HCT116 (cell line): ENCODE measurements around the gene COASY. TPM values are rescaled to one million over a fixed set of nuclear protein-coding genes. Genes with fewer than 3 reads are reported as not detected.
A peak's percentile ranks its signal among the peaks of the same experiment; 100 is the strongest.

Experiments
- ATAC-seq: fragments of 200-7000 bp; cut with Tn5 transposase; 2 replicates; pipeline ENCODE4 v1.9.1; 2020; ENCODE audit warnings: mild to moderate bottlenecking, moderate library complexity
- BruUV-seq: library from RNA; stranded (reverse); fragments of 400-500 nt; replicated peaks from 2 replicates; lab custom pipeline; 2021; lab: Mats Ljungman, UMichigan
- CTCF ChIA-PET: fragments of 300-600 bp; sonication (Branson Sonifier 250); formaldehyde crosslinking; loops from one replicate; lab custom pipeline; 2021; ENCODE audit warnings: antibody characterized with exemption; lab: Charles Lee
- POLR2A ChIA-PET: fragments of 300-600, 350-600 bp; sonication (Branson Sonifier 250); formaldehyde crosslinking; loops from one replicate; lab custom pipeline; 2021; ENCODE audit warnings: antibody characterized with exemption; lab: Charles Lee
- RAD21 ChIA-PET, 2 experiments: fragments of 300-600 bp; sonication (Branson Sonifier 250); formaldehyde crosslinking; loops; one replicate each; lab custom pipeline; 2023; ENCODE audit warnings: low total read pairs in 2 of 2; ENCODE audit not compliant: uncharacterized antibody in 2 of 2, unreplicated experiment in 2 of 2, low non-redundant PET in 1 of 2; lab: Charles Lee
- DNase-seq: peaks from one replicate; pipeline ENCODE4 v3.0.0-alpha.2; 2010; ENCODE audit warnings: low read depth, low spot score
- H2AFZ ChIP-seq: fragments of 200-600 bp; shearing (Covaris generic), sonication (generic); 2 replicates; pipeline ENCODE4 v1.6.1; 2017; ENCODE audit warnings: low read depth, mixed run types, mixed read lengths, antibody characterized with exemption, low read length; ENCODE audit not compliant: poor library complexity, severe bottlenecking
- H3K27ac ChIP-seq: 2 replicates; pipeline ENCODE4 v1.5.1; 2012; ENCODE audit warnings: low read depth, low read length
- H3K27me3 ChIP-seq: fragments of 200-600 bp; sonication (generic); 2 replicates; pipeline ENCODE4 v1.6.1; 2016; ENCODE audit warnings: mixed run types, low read length, mixed read lengths; ENCODE audit not compliant: insufficient read depth
- H3K36me3 ChIP-seq, 2 experiments: fragments of 200-500 bp in 1 of 2; fragments of 200-600 bp in 1 of 2; sonication (Bioruptor generic) in 1 of 2; sonication (generic) in 1 of 2; 2 replicates each; pipeline versions ENCODE4 v1.5.1 to v1.6.1; 2014 to 2016; ENCODE audit warnings: low read length in 2 of 2, inconsistent platforms in 1 of 2, mixed read lengths in 1 of 2, mixed run types in 1 of 2; ENCODE audit not compliant: insufficient read depth in 2 of 2, control insufficient read depth in 1 of 2
- H3K4me1 ChIP-seq, 2 experiments: fragments of 200-600 bp in 1 of 2; sonication (generic) in 1 of 2; 2 replicates each; pipeline versions ENCODE4 v1.5.1 to v1.6.1; 2012 to 2017; ENCODE audit warnings: low read length in 2 of 2, inconsistent platforms in 1 of 2, mild to moderate bottlenecking in 1 of 2, mixed read lengths in 1 of 2, mixed run types in 1 of 2, moderate library complexity in 1 of 2; ENCODE audit not compliant: insufficient read depth in 2 of 2, control insufficient read depth in 1 of 2
- H3K4me2 ChIP-seq: fragments of 200-600 bp; sonication (generic); 2 replicates; pipeline ENCODE4 v1.6.1; 2017; ENCODE audit warnings: mixed run types, low read length, mixed read lengths
- H3K4me3 ChIP-seq, 2 experiments: fragments of 200-600 bp in 1 of 2; sonication (generic) in 1 of 2; replicated peaks in 1 of 2; 2 replicates each; pipeline ENCODE4 v1.5.1; 2011 to 2016; ENCODE audit warnings: low read length in 2 of 2, control low read depth in 1 of 2, low read depth in 1 of 2, mild to moderate bottlenecking in 1 of 2, mixed read lengths in 1 of 2, mixed run types in 1 of 2
- H3K79me2 ChIP-seq: fragments of 200-600 bp; sonication (generic); 2 replicates; pipeline ENCODE4 v1.6.1; 2017; ENCODE audit warnings: mild to moderate bottlenecking, mixed run types, low read length, moderate library complexity, mixed read lengths; ENCODE audit not compliant: insufficient read depth
- H3K9ac ChIP-seq: fragments of 200-600 bp; sonication (generic); 2 replicates; pipeline ENCODE4 v1.6.1; 2016; ENCODE audit warnings: low read length, mixed read lengths
- H3K9me2 ChIP-seq: fragments of 200-600 bp; sonication (generic), shearing (Covaris generic); 2 replicates; pipeline ENCODE4 v1.6.1; 2017; ENCODE audit warnings: mixed run types, mild to moderate bottlenecking, moderate library complexity; ENCODE audit not compliant: insufficient read depth
- H3K9me3 ChIP-seq, 2 experiments: fragments of 200-500 bp in 1 of 2; fragments of 200-600 bp in 1 of 2; sonication (Bioruptor generic) in 1 of 2; sonication (generic) in 1 of 2; 2 replicates each; pipeline ENCODE4 v1.6.1; 2014 to 2017; ENCODE audit warnings: low read length in 2 of 2, mixed read lengths in 2 of 2, inconsistent platforms in 1 of 2, low read depth in 1 of 2, mild to moderate bottlenecking in 1 of 2, mixed run types in 1 of 2, moderate library complexity in 1 of 2; ENCODE audit not compliant: control insufficient read depth in 1 of 2, insufficient read depth in 1 of 2
- H4K20me1 ChIP-seq: fragments of 200-600 bp; sonication (generic), shearing (Covaris generic); 2 replicates; pipeline ENCODE4 v1.6.1; 2017; ENCODE audit warnings: mixed run types, mild to moderate bottlenecking, moderate library complexity; ENCODE audit not compliant: insufficient read depth
- EZH2 ChIP-seq: fragments of 200-600 bp; sonication (generic); IDR thresholded peaks from 2 replicates; pipeline ENCODE4 v1.6.1; 2017; ENCODE audit warnings: antibody characterized with exemption, mixed run types
- FOSL1 ChIP-seq: IDR thresholded peaks from 2 replicates; pipeline ENCODE4 v1.6.1; 2012; ENCODE audit warnings: low read depth
- POLR2A ChIP-seq: IDR thresholded peaks from 2 replicates; pipeline ENCODE4 v1.7.0; 2011; ENCODE audit warnings: borderline replicate concordance; ENCODE audit not compliant: insufficient read depth, insufficient read length; ENCODE audit errors: extremely low read depth
- POLR2AphosphoS5 ChIP-seq: IDR thresholded peaks from 2 replicates; pipeline ENCODE4 v1.6.1; 2011; ENCODE audit warnings: mild to moderate bottlenecking, low read depth, low read length, moderate library complexity
- SIN3A ChIP-seq: IDR thresholded peaks from 2 replicates; pipeline ENCODE4 v1.6.1; 2012; ENCODE audit warnings: low read depth
- TCF7L2 ChIP-seq: IDR thresholded peaks from 2 replicates; pipeline ENCODE4 v1.7.0; 2011; ENCODE audit warnings: borderline replicate concordance, inconsistent platforms; ENCODE audit not compliant: insufficient read depth, insufficient read length; ENCODE audit errors: extremely low read depth
- YY1 ChIP-seq: IDR thresholded peaks from 2 replicates; pipeline ENCODE4 v1.6.1; 2011; ENCODE audit warnings: low read length, low read depth, moderate library complexity, mild to moderate bottlenecking; ENCODE audit not compliant: insufficient replicate concordance; ENCODE audit errors: extremely low read depth
- ZFX ChIP-seq: fragments of 450-650 bp; IDR thresholded peaks from 2 replicates; pipeline ENCODE4 v1.6.1; 2017
- intact Hi-C: fragments of 100-400 bp; cut with micrococcal nuclease; formaldehyde crosslinking; loops from 2 replicates; pipeline ENCODE4 v1.10.0; 2022
- total RNA-seq: library from RNA; stranded (reverse); gene quantifications from one replicate; pipeline ENCODE4 v1.2.1, GENCODE V29; 2021; ENCODE audit not compliant: unreplicated experiment
- TF ChIP-seq, protein P1 (sequence below): IDR thresholded peaks from 2 replicates; pipeline ENCODE4 v1.6.1; 2012
- TF ChIP-seq, protein P2 (sequence below): IDR thresholded peaks from 2 replicates; pipeline ENCODE4 v1.6.1; 2012

The COASY gene
- total RNA-seq, 1 experiment from 2014 or later, result 137 TPM

DNA sequence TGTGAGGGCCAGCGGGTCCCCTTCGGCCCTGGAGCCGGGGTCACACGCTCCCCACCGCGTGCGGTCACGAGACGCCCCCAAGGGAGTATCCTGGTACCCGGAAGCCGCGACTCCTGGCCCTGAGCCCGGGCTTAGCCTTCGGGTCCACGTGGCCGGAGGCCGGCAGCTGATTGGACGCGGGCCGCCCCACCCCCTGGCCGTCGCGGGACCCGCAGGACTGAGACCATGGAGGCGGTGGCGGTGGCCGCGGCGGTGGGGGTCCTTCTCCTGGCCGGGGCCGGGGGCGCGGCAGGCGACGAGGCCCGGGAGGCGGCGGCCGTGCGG is 25.9 kb upstream of the COASY start, which contains the start of gene NAGLU (continued):
- TF ChIP-seq EZH2, result no peak
- peak; percentile 65 for TF ChIP-seq SIN3A

DNA sequence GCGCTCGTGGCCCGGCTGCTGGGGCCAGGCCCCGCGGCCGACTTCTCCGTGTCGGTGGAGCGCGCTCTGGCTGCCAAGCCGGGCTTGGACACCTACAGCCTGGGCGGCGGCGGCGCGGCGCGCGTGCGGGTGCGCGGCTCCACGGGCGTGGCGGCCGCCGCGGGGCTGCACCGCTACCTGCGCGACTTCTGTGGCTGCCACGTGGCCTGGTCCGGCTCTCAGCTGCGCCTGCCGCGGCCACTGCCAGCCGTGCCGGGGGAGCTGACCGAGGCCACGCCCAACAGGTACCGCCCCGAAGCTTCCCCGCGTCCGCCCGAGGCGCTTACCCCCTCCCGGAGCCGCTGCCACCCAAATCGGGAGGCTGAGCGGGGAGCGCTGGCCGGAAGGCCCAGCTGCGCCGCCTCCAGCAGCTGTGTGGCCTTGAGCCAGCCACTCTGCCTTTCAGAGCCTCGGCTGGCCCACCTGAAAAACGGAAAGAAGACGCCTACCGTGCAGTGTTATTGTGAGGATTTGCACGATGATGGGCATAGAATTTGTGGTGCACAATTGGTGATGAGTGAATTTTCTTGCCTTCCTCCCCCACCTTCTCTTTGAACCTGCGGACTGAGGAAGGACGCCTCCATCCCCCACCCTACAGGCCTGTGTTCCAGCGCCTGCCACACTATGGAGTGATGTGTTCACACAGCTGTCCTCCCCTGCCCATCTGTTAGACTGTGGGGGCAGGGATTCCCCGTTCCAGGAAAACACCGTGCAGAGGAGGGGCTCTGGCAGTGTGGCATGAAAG is 25.4 kb upstream of the COASY start:
- peak overlapping the region; percentile 98 for H3K4me2 ChIP-seq
- no peaks in the 10 kb centered on the region for H3K79me2 ChIP-seq
- no peaks in the 10 kb centered on the region; a peak in 1 of 4 replicates for H3K36me3 ChIP-seq
- intact Hi-C loops, result no loop called here
- H3K9me3 ChIP-seq, result no peaks in the 10 kb centered on the region
- TF ChIP-seq, protein P1, sequence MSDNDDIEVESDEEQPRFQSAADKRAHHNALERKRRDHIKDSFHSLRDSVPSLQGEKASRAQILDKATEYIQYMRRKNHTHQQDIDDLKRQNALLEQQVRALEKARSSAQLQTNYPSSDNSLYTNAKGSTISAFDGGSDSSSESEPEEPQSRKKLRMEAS, result peak; percentile 57; the same call in 1 of the 2 replicates
- TF ChIP-seq POLR2AphosphoS5 (peak; percentile 29), TCF7L2 (peak; percentile 28), ZFX (peak; percentile 77; the same call in 1 of the 2 replicates), POLR2A (no peak), FOSL1 (no peak), SIN3A (peak; percentile 52), YY1 (no peak)
- TF ChIP-seq, protein P2, sequence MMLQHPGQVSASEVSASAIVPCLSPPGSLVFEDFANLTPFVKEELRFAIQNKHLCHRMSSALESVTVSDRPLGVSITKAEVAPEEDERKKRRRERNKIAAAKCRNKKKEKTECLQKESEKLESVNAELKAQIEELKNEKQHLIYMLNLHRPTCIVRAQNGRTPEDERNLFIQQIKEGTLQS, result no peak
- ChIA-PET RAD21 (interaction anchor here in 1 of 2 experiments (0.8 kb wide), 1 partner anchor 9 kb away, joined by 4 read pairs; no protein-coding TSS in a partner anchor), POLR2A (interaction anchor here (0.7 to 2.1 kb wide), 3 partner anchors 17 to 142 kb away, joined by 3 to 7 read pairs (median 6); partner anchors contain the start of gene CAVIN1), CTCF (interaction anchor here (1.0 to 2.2 kb wide), 6 partner anchors 9 to 130 kb away, joined by 3 to 8 read pairs (median 4); no protein-coding TSS in a partner anchor)
- peak overlapping the region; percentile 84 for H3K9ac ChIP-seq
- no peaks in the 10 kb centered on the region for H3K27me3 ChIP-seq
- no peak overlapping the region for H2AFZ ChIP-seq
- peaks cover 23 to 37% of the 10 kb centered on the region in 2 experiments for H3K4me1 ChIP-seq
- TSS peak; percentile 49 for BruUV-seq
- ATAC-seq, result peak; percentile 84
- no peaks in the 10 kb centered on the region for H4K20me1 ChIP-seq
- no peak for DNase-seq
- H3K4me3 ChIP-seq, result peak overlapping the region; percentile 71 to 90
- no peaks in the 10 kb centered on the region for H3K9me2 ChIP-seq
- H3K27ac ChIP-seq, result peak overlapping the region; percentile 97
